CD1c-positive myeloid dendritic cell (primary cell): ENCODE results near the gene SPRED2.

Experiments
- DNase-seq: peaks from one replicate; pipeline ENCODE4 v3.0.0-alpha.2; 2016; ENCODE audit errors: extremely low spot score

SPRED2 gene

GRCh38 chr2:65432227-65433190, at the start of gene SPRED2:
TSS of gene SPRED2 (minus strand) at chr2:65432599. CDS start at chr2:65431987, 612 bp downstream.
- DNase-seq: peak; percentile 93

GRCh38 chr2:65481961-65482360, 49.6 kb upstream of the SPRED2 start:
- DNase-seq: no peak

GRCh38 chr2:65479524-65479923, 47.1 kb upstream of the SPRED2 start:
- DNase-seq: no peak

- DNase-seq: no peak
Measured at GRCh38 chr2:65478498-65479135, 46.2 kb upstream of the SPRED2 start.

GRCh38 chr2:65477590-65477989, 45.2 kb upstream of the SPRED2 start:
- no peak for DNase-seq

GRCh38 chr2:65476778-65477177, 44.4 kb upstream of the SPRED2 start:
- DNase-seq: no peak

GRCh38 chr2:65475000-65475399, 42.6 kb upstream of the SPRED2 start:
- no peak for DNase-seq

- no peak for DNase-seq
Measured at GRCh38 chr2:65473045-65473444, 40.6 kb upstream of the SPRED2 start.

GRCh38 chr2:65471409-65471808, 39.0 kb upstream of the SPRED2 start:
- no peak for DNase-seq

- DNase-seq: no peak
Measured at GRCh38 chr2:65466551-65466950, 34.2 kb upstream of the SPRED2 start.

- DNase-seq: no peak
Measured at GRCh38 chr2:65465857-65466256, 33.5 kb upstream of the SPRED2 start.

GRCh38 chr2:65465124-65465523, 32.7 kb upstream of the SPRED2 start:
- no peak for DNase-seq

- DNase-seq: no peak
Measured at GRCh38 chr2:65464604-65465003, 32.2 kb upstream of the SPRED2 start.

GRCh38 chr2:65458999-65459398, 26.6 kb upstream of the SPRED2 start:
- no peak for DNase-seq

GRCh38 chr2:65456886-65457285, 24.5 kb upstream of the SPRED2 start:
- no peak for DNase-seq

GRCh38 chr2:65456064-65456463, 23.7 kb upstream of the SPRED2 start:
- DNase-seq: no peak

- DNase-seq: no peak
Measured at GRCh38 chr2:65453916-65454315, 21.5 kb upstream of the SPRED2 start.

GRCh38 chr2:65452150-65452895, 19.9 kb upstream of the SPRED2 start:
- no peak for DNase-seq

GRCh38 chr2:65450810-65451209, 18.4 kb upstream of the SPRED2 start:
- DNase-seq: no peak

- DNase-seq: peak; percentile 16
Measured at GRCh38 chr2:65450393-65450792, 18.0 kb upstream of the SPRED2 start.

- DNase-seq: no peak
Measured at GRCh38 chr2:65443509-65444186, 11.2 kb upstream of the SPRED2 start.
